Lower lobe of right lung (tissue), 2 donors: ENCODE data around the gene SOX10. TPM values are rescaled to one million over a fixed set of nuclear protein-coding genes. Genes with fewer than 3 reads are reported as not detected.
A peak's percentile ranks its signal among the peaks of the same experiment; 100 is the strongest.

Experiments
- ATAC-seq, 2 donors: fragments of 200-7000 bp; cut with Tn5 transposase; one replicate each; pipeline ENCODE4 v1.9.1; 2020 to 2022; ENCODE audit warnings: mild to moderate bottlenecking in 2 of 2, moderate library complexity in 2 of 2
- DNase-seq: peaks from one replicate; pipeline ENCODE4 v3.0.0-alpha.2; 2020
- H3K27ac ChIP-seq: fragments of 200-600 bp; one replicate; pipeline ENCODE4 v1.8.0; 2022
- H3K27me3 ChIP-seq: fragments of 200-600 bp; one replicate; pipeline ENCODE4 v1.8.0; 2022; ENCODE audit warnings: low read depth
- H3K36me3 ChIP-seq: fragments of 200-600 bp; one replicate; pipeline ENCODE4 v1.8.0; 2022; ENCODE audit warnings: mild to moderate bottlenecking
- H3K4me1 ChIP-seq: fragments of 200-600 bp; one replicate; pipeline ENCODE4 v1.8.0; 2022
- H3K4me3 ChIP-seq: fragments of 200-600 bp; one replicate; pipeline ENCODE4 v1.8.0; 2022; ENCODE audit warnings: mild to moderate bottlenecking
- H3K9me3 ChIP-seq: fragments of 200-600 bp; one replicate; pipeline ENCODE4 v1.8.0; 2022
- intact Hi-C: fragments of 100-400 bp; cut with DNase I; formaldehyde crosslinking; loops from one replicate; pipeline ENCODE4 v1.11.0; 2022
- total RNA-seq: library from RNA; stranded (reverse); fragmentation: NEBNext Ultra II Directional; extraction: Animal tissue kit (Norgen Biotek cat#: 25700); gene quantifications from one replicate; pipeline ENCODE4 v1.2.1, GENCODE V29; 2021
- TF ChIP-seq, protein P1 (sequence below): fragments of 200-600 bp; IDR thresholded peaks from one replicate; pipeline ENCODE4 v1.8.0; 2022; ENCODE audit warnings: antibody characterized with exemption, mild to moderate bottlenecking
- donor health status: DM: no; HTN: yes; CAD: no; lungs with severe emphysema.

The SOX10 gene
- total RNA-seq, 1 donor from 2014 or later: not detected

DNA sequence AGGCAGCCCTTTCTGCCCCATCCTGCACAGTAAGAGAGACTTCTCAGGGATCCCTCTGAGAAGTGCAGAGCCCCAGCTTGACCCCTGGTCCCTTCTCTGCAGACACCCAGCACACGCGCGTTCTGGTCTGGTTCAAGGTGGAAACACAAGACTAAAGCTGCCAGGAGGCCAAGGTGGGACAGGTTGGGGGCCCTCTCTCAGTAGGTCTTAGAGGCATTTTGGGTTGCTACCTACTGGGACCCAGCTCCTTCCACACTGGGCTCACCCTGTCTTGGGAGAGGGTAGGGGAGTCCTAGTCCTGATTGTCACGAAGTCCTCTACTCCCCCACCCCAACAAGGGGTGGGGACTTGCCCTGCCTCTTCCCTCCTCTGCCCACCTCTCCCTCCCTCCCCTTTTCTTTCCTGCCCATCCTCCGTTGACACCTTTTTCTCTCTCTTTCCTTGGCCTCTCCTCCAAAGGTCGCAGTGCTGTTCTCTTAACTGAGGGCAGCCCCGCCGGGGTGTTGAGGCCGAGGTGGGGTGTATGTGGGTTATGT lies 763 bp upstream of the SOX10 start:
- no peaks in the 10 kb centered on the region for H3K27me3 ChIP-seq
- no peak overlapping the region for H3K27ac ChIP-seq
- TF ChIP-seq, protein P1, sequence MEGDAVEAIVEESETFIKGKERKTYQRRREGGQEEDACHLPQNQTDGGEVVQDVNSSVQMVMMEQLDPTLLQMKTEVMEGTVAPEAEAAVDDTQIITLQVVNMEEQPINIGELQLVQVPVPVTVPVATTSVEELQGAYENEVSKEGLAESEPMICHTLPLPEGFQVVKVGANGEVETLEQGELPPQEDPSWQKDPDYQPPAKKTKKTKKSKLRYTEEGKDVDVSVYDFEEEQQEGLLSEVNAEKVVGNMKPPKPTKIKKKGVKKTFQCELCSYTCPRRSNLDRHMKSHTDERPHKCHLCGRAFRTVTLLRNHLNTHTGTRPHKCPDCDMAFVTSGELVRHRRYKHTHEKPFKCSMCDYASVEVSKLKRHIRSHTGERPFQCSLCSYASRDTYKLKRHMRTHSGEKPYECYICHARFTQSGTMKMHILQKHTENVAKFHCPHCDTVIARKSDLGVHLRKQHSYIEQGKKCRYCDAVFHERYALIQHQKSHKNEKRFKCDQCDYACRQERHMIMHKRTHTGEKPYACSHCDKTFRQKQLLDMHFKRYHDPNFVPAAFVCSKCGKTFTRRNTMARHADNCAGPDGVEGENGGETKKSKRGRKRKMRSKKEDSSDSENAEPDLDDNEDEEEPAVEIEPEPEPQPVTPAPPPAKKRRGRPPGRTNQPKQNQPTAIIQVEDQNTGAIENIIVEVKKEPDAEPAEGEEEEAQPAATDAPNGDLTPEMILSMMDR: no peak
- no peak for DNase-seq
- no peak for ATAC-seq
- H3K9me3 ChIP-seq: no peaks in the 10 kb centered on the region
- intact Hi-C loops: no loop called here
- H3K36me3 ChIP-seq: no peaks in the 10 kb centered on the region
- H3K4me1 ChIP-seq: no peaks in the 10 kb centered on the region
- no peak overlapping the region for H3K4me3 ChIP-seq

DNA sequence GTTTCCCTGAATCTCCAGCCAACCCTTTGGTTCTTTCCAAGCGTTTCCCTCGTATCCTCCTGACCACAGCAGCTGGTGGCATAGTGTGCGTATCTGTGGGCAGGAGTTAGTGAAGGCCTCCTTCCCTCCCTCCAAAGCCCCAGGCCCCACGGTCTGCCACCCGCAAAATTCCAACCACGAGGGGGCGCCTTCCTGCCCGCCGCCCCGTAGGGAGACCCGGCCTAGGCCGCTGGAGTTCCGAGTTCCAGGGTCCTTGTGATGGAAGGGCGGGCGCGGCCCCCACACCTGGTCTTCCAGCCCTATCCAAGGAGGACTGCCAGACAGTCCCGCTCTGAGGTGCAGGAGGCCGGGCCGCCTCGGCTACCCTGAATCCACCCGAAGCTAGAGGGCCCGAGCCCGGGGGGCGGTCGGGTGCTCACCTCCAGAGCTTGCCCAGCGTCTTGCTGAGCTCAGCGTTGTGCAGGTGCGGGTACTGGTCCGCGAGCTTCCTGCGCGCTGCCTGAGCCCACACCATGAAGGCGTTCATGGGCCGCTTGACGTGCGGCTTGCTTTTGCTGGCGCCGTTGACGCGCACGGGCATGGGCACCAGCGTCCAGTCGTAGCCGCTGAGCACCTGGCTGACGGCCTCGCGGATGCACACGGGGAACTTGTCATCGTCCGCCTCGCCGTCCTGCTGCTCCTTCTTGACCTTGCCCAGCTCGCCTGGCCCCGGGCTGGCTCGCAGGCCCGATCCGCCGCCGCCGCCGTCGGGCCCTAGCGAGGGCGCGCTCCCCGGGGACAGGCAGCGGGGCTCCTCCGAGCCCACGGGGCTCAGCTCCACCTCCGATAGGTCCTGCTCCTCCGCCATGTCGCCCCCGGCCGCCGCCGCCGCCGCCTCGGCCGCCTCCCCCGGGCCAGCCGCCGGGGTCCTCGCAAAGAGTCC lies 1.2 kb downstream of the SOX10 start:
- intact Hi-C loops: no loop called here
- Histone ChIP-seq H3K4me3 (no peak overlapping the region), H3K36me3 (no peaks in the 10 kb centered on the region), H3K27me3 (no peaks in the 10 kb centered on the region), H3K4me1 (no peaks in the 10 kb centered on the region), H3K27ac (no peak overlapping the region), H3K9me3 (no peaks in the 10 kb centered on the region)
- TF ChIP-seq, protein P1: peak; percentile 16
- ATAC-seq: no peak
- DNase-seq: no peak

DNA sequence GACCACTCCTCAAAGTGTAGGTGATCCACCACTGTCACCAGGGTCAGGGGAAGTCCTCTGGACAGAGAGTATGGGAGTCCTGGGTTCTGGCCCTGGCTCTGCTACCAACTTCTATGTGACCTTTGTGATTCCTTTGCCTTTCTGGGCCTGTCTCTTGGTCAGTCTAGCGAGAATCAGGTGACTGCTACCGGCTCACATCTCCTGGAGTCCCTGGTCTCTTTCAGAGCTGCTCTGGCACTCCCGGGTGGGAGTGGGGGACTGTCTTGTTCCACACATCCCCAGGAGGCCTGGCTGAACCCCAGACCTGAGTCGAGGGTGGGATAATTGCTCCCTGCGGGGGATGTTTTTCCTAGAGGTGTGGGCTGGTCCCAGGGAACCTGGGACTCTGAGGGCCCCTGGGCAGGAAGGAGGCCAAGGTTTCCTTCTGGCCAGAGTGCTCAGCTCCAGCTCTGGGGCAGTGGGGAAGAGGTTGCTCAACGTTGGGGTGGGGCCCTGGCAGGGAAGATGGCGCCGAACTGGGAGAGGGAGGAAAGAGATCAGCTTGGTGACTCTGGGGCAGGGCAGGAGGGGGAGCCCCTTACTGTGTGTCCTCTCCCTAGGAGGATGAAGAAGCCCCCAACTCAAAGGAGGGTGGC lies 2.1 kb downstream of the SOX10 start:
- no peak for ATAC-seq
- H3K36me3 ChIP-seq: no peaks in the 10 kb centered on the region
- H3K27me3 ChIP-seq: no peaks in the 10 kb centered on the region
- H3K27ac ChIP-seq: no peak overlapping the region
- intact Hi-C loops: no loop called here
- no peak for DNase-seq
- no peaks in the 10 kb centered on the region for H3K4me1 ChIP-seq
- TF ChIP-seq, protein P1: no peak
- no peak overlapping the region for H3K4me3 ChIP-seq
- H3K9me3 ChIP-seq: no peaks in the 10 kb centered on the region

DNA sequence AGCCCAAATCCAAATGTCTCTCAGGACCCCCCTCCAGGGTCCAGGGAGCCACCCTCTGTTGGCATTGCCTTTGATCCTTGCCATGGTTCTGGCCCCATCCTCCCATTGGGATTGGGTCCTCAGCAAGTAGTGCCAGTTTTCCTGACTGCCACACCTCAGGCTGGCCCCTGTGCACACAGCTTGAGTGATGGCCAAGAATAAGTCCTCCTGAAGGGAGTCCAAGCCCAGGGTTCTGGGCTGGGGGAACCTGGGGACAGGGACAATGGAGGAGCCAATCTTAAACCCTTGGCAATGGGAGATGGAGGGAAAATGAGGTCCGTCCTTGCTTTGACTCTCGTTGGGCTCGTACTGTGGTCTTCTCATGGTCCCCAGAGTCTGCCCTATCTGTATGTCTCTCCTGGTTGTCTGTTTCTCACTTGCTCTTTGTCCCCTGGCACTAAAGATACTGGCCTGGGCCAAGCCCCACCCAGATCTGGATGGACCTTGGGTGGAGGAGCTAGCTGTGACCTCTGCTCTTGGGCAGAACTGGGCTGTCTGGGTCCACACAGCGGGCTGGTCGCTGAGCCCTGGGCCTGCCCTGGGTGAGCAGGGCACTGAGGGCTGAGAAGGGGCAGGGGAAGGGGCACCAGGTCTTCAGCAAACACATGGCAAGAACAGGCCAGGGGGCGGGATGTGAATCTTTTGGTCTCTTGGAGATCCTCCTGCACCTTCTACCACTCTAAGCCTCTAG lies 2.9 kb downstream of the SOX10 start:
- Histone ChIP-seq H3K4me1 (no peaks in the 10 kb centered on the region), H3K9me3 (no peaks in the 10 kb centered on the region), H3K36me3 (no peaks in the 10 kb centered on the region), H3K27ac (no peak overlapping the region), H3K27me3 (no peaks in the 10 kb centered on the region), H3K4me3 (no peak overlapping the region)
- intact Hi-C loops: no loop called here
- TF ChIP-seq, protein P1: no peak
- DNase-seq (no peak), ATAC-seq (no peak)

DNA sequence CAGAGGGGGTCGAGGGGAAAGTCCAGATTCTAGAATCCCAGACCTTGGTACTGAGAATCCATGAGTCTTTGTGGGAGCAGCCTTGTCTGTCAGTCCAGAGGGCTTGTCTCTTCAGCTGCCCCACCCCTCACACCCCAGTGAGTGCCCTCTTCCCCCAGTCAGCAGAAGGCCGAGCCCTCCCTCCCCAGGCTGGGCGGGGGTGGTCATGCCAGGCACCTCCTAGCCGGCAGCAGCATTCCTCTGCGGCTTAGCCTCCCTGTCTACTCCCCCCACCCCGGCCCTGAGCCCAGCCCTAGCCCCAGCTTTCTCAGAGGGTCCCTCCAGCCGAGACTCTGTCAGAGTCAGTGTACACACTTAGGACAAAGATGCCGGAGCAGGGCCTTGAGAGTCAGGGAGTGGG lies 4.6 kb downstream of the SOX10 start:
- peaks cover 5% of the 10 kb centered on the region for H3K36me3 ChIP-seq
- DNase-seq (no peak), ATAC-seq (no peak)
- H3K27ac ChIP-seq: no peak overlapping the region
- H3K9me3 ChIP-seq: no peaks in the 10 kb centered on the region
- no peak overlapping the region for H3K4me3 ChIP-seq
- H3K4me1 ChIP-seq: no peaks in the 10 kb centered on the region
- intact Hi-C loops: no loop called here
- H3K27me3 ChIP-seq: no peaks in the 10 kb centered on the region
- TF ChIP-seq, protein P1: no peak
